Glutamatergic neuron (in vitro differentiated cells): ENCODE measurements around the gene RGS14. TPM values are rescaled to one million over a fixed set of nuclear protein-coding genes. Genes with fewer than 3 reads are reported as not detected.
"Not testable (repeated sequence)": the region's sequence is repeated elsewhere in the genome, so short reads cannot be mapped to it uniquely, and the experiment has no call there.

Experiments
- DNase-seq: peaks from one replicate; pipeline ENCODE4 v3.0.0; 2022
- H3K27ac Mint-ChIP-seq: one replicate; pipeline ENCODE4 v1.8.0; 2020; ENCODE audit warnings: mild to moderate bottlenecking, mixed read lengths, inconsistent platforms; ENCODE audit not compliant: unreplicated experiment
- H3K27me3 Mint-ChIP-seq: one replicate; pipeline ENCODE4 v1.8.0; 2020; ENCODE audit warnings: mild to moderate bottlenecking, moderate library complexity, mixed read lengths, inconsistent platforms; ENCODE audit not compliant: unreplicated experiment
- H3K36me3 Mint-ChIP-seq: one replicate; pipeline ENCODE4 v1.8.0; 2020; ENCODE audit warnings: mild to moderate bottlenecking, mixed read lengths, inconsistent platforms; ENCODE audit not compliant: unreplicated experiment
- H3K4me1 Mint-ChIP-seq: one replicate; pipeline ENCODE4 v1.8.0; 2020; ENCODE audit warnings: mild to moderate bottlenecking, low read depth, mixed read lengths, inconsistent platforms; ENCODE audit not compliant: unreplicated experiment
- H3K4me3 Mint-ChIP-seq: one replicate; pipeline ENCODE4 v1.8.0; 2020; ENCODE audit warnings: mild to moderate bottlenecking, mixed read lengths, inconsistent platforms; ENCODE audit not compliant: unreplicated experiment
- H3K9me3 Mint-ChIP-seq: one replicate; pipeline ENCODE4 v1.8.0; 2020; ENCODE audit warnings: mild to moderate bottlenecking, moderate library complexity, mixed read lengths, inconsistent platforms; ENCODE audit not compliant: unreplicated experiment
- total RNA-seq: library from RNA; stranded (reverse); fragmentation: NEBNext Ultra II Directional; extraction: Animal tissue kit (Norgen Biotek cat#: 25700); gene quantifications from one replicate; pipeline ENCODE4 v1.2.1, GENCODE V29; 2021; ENCODE audit not compliant: unreplicated experiment
- TF ChIP-seq, protein P1 (sequence below): fragments of 200-600 bp; sonication (generic); IDR thresholded peaks from one replicate; pipeline ENCODE4 v1.5.0; 2021; ENCODE audit not compliant: partially characterized antibody, unreplicated experiment

Gene RGS14
- total RNA-seq, 1 donor from 2014 or later, result 15.9 TPM

DNA sequence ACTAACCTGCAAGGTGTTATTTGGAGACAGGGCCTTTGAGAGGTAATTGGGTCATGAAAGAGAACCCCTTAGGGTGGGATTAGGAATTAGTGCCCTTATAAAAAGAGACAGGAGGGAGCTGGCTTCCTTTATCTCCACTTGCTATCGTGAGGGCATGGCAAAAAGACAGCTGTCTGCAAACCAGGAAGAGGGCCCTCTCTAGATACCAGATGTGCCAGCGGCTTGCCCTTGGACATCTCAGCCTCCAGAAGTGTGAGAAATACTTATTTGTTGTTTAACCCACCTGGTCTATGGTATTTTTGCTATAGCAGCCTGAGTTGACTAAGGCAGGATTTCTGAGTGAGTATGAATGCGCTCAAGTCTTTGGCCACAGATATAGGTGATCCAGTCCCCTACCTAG, 978 bp upstream of the RGS14 start:
- no peak overlapping the region for H3K4me3 Mint-ChIP-seq
- H3K27me3 Mint-ChIP-seq, result peaks cover 2% of the 10 kb centered on the region
- peaks cover 5% of the 10 kb centered on the region for H3K9me3 Mint-ChIP-seq
- TF ChIP-seq, protein P1, sequence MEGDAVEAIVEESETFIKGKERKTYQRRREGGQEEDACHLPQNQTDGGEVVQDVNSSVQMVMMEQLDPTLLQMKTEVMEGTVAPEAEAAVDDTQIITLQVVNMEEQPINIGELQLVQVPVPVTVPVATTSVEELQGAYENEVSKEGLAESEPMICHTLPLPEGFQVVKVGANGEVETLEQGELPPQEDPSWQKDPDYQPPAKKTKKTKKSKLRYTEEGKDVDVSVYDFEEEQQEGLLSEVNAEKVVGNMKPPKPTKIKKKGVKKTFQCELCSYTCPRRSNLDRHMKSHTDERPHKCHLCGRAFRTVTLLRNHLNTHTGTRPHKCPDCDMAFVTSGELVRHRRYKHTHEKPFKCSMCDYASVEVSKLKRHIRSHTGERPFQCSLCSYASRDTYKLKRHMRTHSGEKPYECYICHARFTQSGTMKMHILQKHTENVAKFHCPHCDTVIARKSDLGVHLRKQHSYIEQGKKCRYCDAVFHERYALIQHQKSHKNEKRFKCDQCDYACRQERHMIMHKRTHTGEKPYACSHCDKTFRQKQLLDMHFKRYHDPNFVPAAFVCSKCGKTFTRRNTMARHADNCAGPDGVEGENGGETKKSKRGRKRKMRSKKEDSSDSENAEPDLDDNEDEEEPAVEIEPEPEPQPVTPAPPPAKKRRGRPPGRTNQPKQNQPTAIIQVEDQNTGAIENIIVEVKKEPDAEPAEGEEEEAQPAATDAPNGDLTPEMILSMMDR, result no peak
- DNase-seq, result no peak
- peaks cover 1% of the 10 kb centered on the region for H3K4me1 Mint-ChIP-seq
- H3K36me3 Mint-ChIP-seq, result no peaks in the 10 kb centered on the region
- H3K27ac Mint-ChIP-seq, result no peak overlapping the region

DNA sequence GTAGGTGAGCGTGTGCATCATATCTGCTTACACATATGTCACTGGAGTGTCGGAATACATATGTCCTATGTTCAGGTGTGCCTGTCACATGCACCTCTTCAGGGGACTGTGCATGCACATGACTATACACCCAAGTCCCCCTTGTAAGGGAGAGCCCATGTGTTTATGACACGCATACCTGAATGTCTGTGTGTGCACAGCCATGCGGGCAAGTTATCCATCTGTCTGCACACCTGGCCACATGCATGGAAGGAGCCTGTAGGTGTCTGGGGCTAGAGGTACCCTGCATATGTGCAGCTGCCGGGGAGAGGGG, 622 bp upstream of the RGS14 start:
- H3K36me3 Mint-ChIP-seq, result no peaks in the 10 kb centered on the region
- no peak for DNase-seq
- peaks cover 4% of the 10 kb centered on the region for H3K9me3 Mint-ChIP-seq
- H3K27ac Mint-ChIP-seq, result no peak overlapping the region
- TF ChIP-seq, protein P1, result no peak
- peaks cover 2% of the 10 kb centered on the region for H3K27me3 Mint-ChIP-seq
- peaks cover 1% of the 10 kb centered on the region for H3K4me1 Mint-ChIP-seq
- no peak overlapping the region for H3K4me3 Mint-ChIP-seq

DNA sequence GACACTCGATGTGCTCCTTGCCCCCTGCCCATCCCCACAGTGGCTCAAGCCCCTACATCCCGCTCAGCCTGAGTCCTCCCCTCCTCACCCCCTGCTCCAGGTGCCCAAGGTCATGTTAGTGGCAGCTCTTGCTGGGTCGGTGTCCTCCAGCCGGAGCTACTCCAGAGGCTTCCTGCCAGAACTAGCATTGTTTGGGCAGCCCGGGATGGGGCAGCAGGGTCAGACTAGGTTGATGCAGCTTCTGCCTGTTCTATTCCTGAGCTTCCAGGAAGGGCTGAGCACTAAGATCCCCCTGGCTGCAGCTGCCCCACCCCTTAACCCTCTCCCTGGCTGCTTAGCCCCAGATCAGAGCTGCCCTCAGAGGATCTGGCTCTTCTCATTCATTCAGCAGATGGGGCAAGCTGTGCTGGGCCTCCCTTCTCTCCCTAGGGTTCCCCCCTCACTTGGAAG, 671 bp downstream of the RGS14 start:
- Mint-ChIP-seq H3K27ac (no peak overlapping the region), H3K4me3 (no peak overlapping the region), H3K27me3 (peaks cover 2% of the 10 kb centered on the region), H3K36me3 (no peaks in the 10 kb centered on the region), H3K4me1 (peaks cover 1% of the 10 kb centered on the region), H3K9me3 (peaks cover 4% of the 10 kb centered on the region)
- TF ChIP-seq, protein P1, result no peak
- no peak for DNase-seq

DNA sequence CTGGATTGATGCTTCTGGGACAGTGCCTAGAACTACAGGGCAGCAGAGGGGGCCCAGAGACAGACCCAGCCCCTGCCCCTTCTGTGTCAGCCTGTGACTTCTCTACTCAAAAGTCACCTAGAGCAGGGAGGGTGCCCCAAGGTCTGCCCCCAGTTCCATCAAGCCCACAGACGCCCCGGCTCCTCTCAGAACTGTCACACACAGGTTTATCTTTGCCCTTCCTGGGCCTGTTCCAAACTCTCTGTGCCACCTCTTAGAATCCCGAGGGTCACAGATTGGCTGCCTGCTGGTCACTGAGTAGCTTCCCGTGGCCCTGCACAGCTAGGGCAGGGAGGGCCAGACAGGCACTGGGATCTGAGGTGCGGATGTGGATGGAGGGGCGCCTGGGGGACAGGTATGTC, 1.7 kb downstream of the RGS14 start:
- no peaks in the 10 kb centered on the region for H3K36me3 Mint-ChIP-seq
- H3K27ac Mint-ChIP-seq, result no peak overlapping the region
- peaks cover 1% of the 10 kb centered on the region for H3K4me1 Mint-ChIP-seq
- no peak for DNase-seq
- TF ChIP-seq, protein P1, result no peak
- H3K4me3 Mint-ChIP-seq, result no peak overlapping the region
- peaks cover 2% of the 10 kb centered on the region for H3K27me3 Mint-ChIP-seq
- H3K9me3 Mint-ChIP-seq, result peaks cover 5% of the 10 kb centered on the region

- peaks cover 1% of the 10 kb centered on the region for H3K4me1 Mint-ChIP-seq
These were observed 2.1 kb downstream of the RGS14 start for GRCh38 chr5:177359860-177360259.

DNA sequence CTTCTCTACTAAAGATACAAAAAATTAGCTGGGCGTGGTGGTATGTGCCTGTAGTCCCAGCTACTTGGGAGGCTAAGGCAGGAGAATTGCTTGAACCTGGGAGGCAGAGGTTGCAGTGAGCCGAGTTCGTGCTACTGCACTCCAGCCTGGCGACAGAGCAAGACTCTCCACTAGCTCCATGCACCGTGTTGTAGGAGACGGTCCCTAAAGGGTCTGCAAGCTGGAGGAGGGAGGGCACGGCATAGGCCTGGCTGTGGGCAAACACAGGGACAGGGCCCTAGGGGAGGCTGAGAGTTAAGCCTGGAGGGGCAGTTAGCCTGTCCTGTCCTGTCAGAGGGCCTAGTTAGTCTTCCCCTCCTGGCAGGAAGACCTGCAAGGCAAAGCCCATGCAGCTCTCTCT, 3.0 kb downstream of the RGS14 start:
- H3K4me1 Mint-ChIP-seq, H3K36me3 Mint-ChIP-seq, DNase-seq, H3K27me3 Mint-ChIP-seq, H3K27ac Mint-ChIP-seq, H3K9me3 Mint-ChIP-seq, H3K4me3 Mint-ChIP-seq: not testable (repeated sequence)

More at GRCh38 chr5:177359860-177360259, 2.1 kb downstream of the RGS14 start:
- TF ChIP-seq, protein P1, result no peak
- H3K36me3 Mint-ChIP-seq, result no peaks in the 10 kb centered on the region
- no peak overlapping the region for H3K27ac Mint-ChIP-seq
- H3K9me3 Mint-ChIP-seq, result peaks cover 7% of the 10 kb centered on the region
- H3K4me3 Mint-ChIP-seq, result no peak overlapping the region
- peaks cover 2% of the 10 kb centered on the region for H3K27me3 Mint-ChIP-seq
- no peak for DNase-seq
